SU-DHL-6 (cell line): ENCODE data around the gene GJB4.

Source experiments
- H2AFZ ChIP-seq: fragments of 200-600 bp; sonication (generic); 2 replicates; pipeline ENCODE4 v1.6.1; 2014; ENCODE audit warnings: low read depth, mild to moderate bottlenecking, moderate library complexity, mixed read lengths, antibody characterized with exemption, low read length; ENCODE audit not compliant: severe bottlenecking
- H3F3A ChIP-seq: fragments of 200-600 bp; shearing (Covaris generic); 2 replicates; pipeline ENCODE4 v1.6.0; 2016; ENCODE audit warnings: antibody characterized with exemption, mild to moderate bottlenecking; ENCODE audit not compliant: insufficient read depth
- H3K27ac ChIP-seq: fragments of 200-600 bp; sonication (generic); 2 replicates; pipeline ENCODE4 v1.5.1; 2016; ENCODE audit warnings: low read depth, mild to moderate bottlenecking, low read length, moderate library complexity, mixed read lengths
- H3K27me3 ChIP-seq: fragments of 200-600 bp; sonication (generic), shearing (Covaris generic); 2 replicates; pipeline ENCODE4 v1.6.0; 2014; ENCODE audit warnings: mild to moderate bottlenecking, low read length
- H3K36me3 ChIP-seq: fragments of 200-600 bp; sonication (generic); 2 replicates; pipeline ENCODE4 v1.6.1; 2014; ENCODE audit warnings: mild to moderate bottlenecking, low read length, mixed read lengths
- H3K4me2 ChIP-seq: fragments of 300-600, 200-600 bp; shearing (Covaris generic), sonication (generic); 2 replicates; pipeline ENCODE4 v1.6.0; 2014; ENCODE audit warnings: low read length, low read depth, mild to moderate bottlenecking; ENCODE audit not compliant: poor library complexity, severe bottlenecking
- H3K4me3 ChIP-seq: fragments of 200-600 bp; sonication (generic); 2 replicates; pipeline ENCODE4 v1.5.1; 2014; ENCODE audit warnings: antibody characterized with exemption, low read length, mild to moderate bottlenecking, mixed read lengths; ENCODE audit not compliant: insufficient read depth, poor library complexity, severe bottlenecking
- H3K79me2 ChIP-seq: fragments of 200-600 bp; sonication (generic); 2 replicates; pipeline ENCODE4 v1.6.1; 2014; ENCODE audit warnings: mild to moderate bottlenecking, low read length, moderate library complexity; ENCODE audit not compliant: insufficient read depth
- H3K9ac ChIP-seq: fragments of 200-600 bp; sonication (generic); 2 replicates; pipeline ENCODE4 v1.7.0; 2014; ENCODE audit warnings: mild to moderate bottlenecking, low read length
- H3K9me2 ChIP-seq: fragments of 200-600 bp; sonication (generic); replicated peaks from 2 replicates; pipeline ENCODE4 v1.6.1; 2014; ENCODE audit warnings: low read length; ENCODE audit not compliant: insufficient read depth
- H3K9me3 ChIP-seq: fragments of 200-600 bp; sonication (generic); 2 replicates; pipeline ENCODE4 v1.6.1; 2014; ENCODE audit warnings: low read length, mixed read lengths; ENCODE audit not compliant: insufficient read depth
- H4K20me1 ChIP-seq: fragments of 200-600 bp; sonication (generic); 2 replicates; pipeline ENCODE4 v1.6.1; 2014; ENCODE audit warnings: low read depth, mild to moderate bottlenecking, antibody characterized with exemption, low read length, moderate library complexity, mixed read lengths
- EZH2phosphoT487 ChIP-seq: fragments of 200-600 bp; sonication (generic), shearing (Covaris generic); conservative IDR thresholded peaks from 2 replicates; pipeline ENCODE4 v1.6.1; 2018; ENCODE audit warnings: mild to moderate bottlenecking, antibody characterized with exemption, low read length, moderate library complexity, mixed read lengths
- TF ChIP-seq, protein P1 (sequence below): fragments of 200-600 bp; sonication (generic); IDR thresholded peaks from one replicate; pipeline ENCODE4 v1.5.1; 2017; ENCODE audit warnings: antibody characterized with exemption, mild to moderate bottlenecking, low read length, moderate library complexity; ENCODE audit not compliant: insufficient read depth, poor library complexity, severe bottlenecking

The GJB4 gene

DNA sequence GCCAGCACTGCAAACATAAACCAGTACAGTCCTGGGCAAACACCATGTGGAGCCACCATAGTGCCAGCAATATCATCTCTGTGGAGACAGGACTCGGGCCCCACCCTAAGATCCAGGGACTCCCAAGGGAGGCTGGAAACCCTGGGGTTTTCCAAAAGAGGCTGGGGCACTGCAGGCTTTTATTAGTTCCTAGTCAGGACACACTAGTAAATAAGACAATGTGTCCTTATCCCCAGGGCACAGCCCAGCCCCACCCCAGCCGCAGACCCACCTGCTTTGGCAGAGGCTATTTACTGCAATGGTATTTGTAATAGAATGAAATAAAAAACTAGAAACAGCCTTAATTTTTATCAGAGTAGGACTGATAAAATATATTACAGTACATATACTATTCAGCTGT, 21.0 kb downstream of the GJB4 start:
- Histone ChIP-seq H3K4me3 (no peak overlapping the region), H3K9ac (no peak overlapping the region), H4K20me1 (no peaks in the 10 kb centered on the region; the same call in 1 of the 2 replicates), H3K79me2 (no peaks in the 10 kb centered on the region), H3K9me3 (no peaks in the 10 kb centered on the region), H3K36me3 (no peaks in the 10 kb centered on the region), H3F3A (no peaks in the 10 kb centered on the region), H3K27me3 (no peaks in the 10 kb centered on the region), H3K27ac (no peak overlapping the region), H3K9me2 (no peaks in the 10 kb centered on the region), H3K4me2 (no peak overlapping the region), H2AFZ (no peak overlapping the region)
- TF ChIP-seq, protein P1, sequence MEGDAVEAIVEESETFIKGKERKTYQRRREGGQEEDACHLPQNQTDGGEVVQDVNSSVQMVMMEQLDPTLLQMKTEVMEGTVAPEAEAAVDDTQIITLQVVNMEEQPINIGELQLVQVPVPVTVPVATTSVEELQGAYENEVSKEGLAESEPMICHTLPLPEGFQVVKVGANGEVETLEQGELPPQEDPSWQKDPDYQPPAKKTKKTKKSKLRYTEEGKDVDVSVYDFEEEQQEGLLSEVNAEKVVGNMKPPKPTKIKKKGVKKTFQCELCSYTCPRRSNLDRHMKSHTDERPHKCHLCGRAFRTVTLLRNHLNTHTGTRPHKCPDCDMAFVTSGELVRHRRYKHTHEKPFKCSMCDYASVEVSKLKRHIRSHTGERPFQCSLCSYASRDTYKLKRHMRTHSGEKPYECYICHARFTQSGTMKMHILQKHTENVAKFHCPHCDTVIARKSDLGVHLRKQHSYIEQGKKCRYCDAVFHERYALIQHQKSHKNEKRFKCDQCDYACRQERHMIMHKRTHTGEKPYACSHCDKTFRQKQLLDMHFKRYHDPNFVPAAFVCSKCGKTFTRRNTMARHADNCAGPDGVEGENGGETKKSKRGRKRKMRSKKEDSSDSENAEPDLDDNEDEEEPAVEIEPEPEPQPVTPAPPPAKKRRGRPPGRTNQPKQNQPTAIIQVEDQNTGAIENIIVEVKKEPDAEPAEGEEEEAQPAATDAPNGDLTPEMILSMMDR, result no peak
- no peak for TF ChIP-seq EZH2phosphoT487

DNA sequence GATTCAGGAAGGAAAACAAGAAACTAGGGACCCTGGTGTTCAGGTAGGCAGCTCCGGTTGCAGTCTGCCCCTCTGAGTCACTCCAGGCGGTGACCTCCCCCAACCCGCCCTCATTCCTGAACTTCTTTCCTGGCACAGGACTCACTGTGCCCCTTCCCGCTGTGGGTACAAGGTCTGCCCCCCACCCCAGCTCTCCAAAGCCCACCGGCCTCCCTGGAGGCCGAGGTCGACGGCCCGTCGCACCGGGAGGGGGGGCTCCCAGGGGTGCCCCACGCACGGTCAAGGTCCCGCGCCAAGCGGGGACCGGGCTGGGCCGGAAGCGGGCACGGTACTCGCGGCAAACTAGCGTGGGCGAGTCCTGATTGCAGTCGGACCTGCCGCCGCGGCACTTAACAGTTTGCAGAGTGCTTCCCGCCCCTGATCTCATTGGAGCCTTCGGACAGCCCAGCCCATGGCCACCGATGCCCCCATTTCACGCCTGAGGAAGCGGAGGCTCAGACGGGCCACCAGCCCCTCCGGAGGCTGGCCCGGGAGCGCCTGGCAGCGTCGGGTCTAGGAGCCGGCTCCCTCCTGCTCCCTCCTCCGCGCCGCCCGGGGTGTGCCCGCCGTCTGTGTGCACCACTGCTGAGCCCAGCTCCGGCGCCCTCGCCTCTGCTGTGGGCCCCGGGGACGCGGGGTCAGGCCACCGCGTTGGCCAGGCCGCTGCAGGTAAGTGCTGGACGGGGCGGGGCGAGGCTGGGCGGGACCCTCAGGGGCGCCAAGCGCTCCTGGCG, 21.7 kb downstream of the GJB4 start, which contains the start of gene GJB3:
Gene GJB3 (plus strand): TSS at position 144 of the 773 bp plus-strand sequence. CDS start 3,549 bp downstream, outside the sequence.
- Histone ChIP-seq H3K4me3 (no peak within 1 kb of the TSS), H3K27me3 (no peaks in the 10 kb centered on the region), H3K27ac (no peak within 1 kb of the TSS), H3K4me2 (no peak within 1 kb of the TSS), H3K79me2 (no peaks in the 10 kb centered on the region), H3F3A (no peaks in the 10 kb centered on the region), H2AFZ (no peak within 1 kb of the TSS), H3K9me2 (no peaks in the 10 kb centered on the region), H3K9me3 (no peaks in the 10 kb centered on the region), H3K36me3 (no peaks in the 10 kb centered on the region), H3K9ac (no peak within 1 kb of the TSS), H4K20me1 (no peaks in the 10 kb centered on the region; the same call in 1 of the 2 replicates)
- TF ChIP-seq, protein P1, result no peak
- TF ChIP-seq EZH2phosphoT487, result no peak

DNA sequence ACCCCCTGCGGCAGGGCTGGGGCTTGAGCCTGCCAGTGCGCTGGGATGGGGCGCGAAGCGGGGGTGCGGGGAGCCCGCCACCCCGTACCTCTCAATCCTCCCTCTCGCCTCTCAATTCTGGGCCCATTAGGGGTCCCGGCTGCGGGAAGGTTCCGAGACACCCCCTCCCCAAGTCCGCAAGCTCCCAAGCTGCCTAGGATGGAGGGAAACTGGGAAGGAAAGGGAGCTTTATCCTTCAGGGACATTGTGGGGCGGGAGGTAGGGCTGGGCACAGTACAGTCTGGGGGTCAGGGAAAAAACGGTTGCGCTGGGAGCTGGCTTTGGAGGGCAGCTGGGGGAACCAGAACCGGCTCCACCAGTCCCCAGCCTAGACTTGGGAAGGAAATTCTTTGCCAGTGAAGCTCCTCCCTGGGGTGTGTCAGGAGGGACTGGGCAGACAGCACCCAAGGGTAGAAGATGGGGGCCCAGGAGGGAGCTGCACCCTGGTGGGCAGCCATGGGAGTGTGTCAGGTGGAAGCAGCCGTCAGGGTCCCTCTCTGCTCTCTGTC, 22.4 kb downstream of the GJB4 start:
- H3K27ac ChIP-seq, result no peak overlapping the region
- no peaks in the 10 kb centered on the region for H3K27me3 ChIP-seq
- no peak overlapping the region for H3K9ac ChIP-seq
- H3K4me3 ChIP-seq, result no peak overlapping the region
- H4K20me1 ChIP-seq, result no peaks in the 10 kb centered on the region; the same call in 1 of the 2 replicates
- H2AFZ ChIP-seq, result no peak overlapping the region
- H3K36me3 ChIP-seq, result no peaks in the 10 kb centered on the region
- no peak for TF ChIP-seq EZH2phosphoT487
- TF ChIP-seq, protein P1, result no peak
- no peaks in the 10 kb centered on the region for H3F3A ChIP-seq
- H3K4me2 ChIP-seq, result no peak overlapping the region
- H3K9me3 ChIP-seq, result no peaks in the 10 kb centered on the region
- no peaks in the 10 kb centered on the region for H3K79me2 ChIP-seq
- H3K9me2 ChIP-seq, result no peaks in the 10 kb centered on the region
